ENCODE data around the gene MLANA. TPM values are rescaled to one million over a fixed set of nuclear protein-coding genes. Genes with fewer than 3 reads are reported as not detected.

MLANA gene
- total RNA-seq, 6 donors from 2014 or later: not detected

DNA sequence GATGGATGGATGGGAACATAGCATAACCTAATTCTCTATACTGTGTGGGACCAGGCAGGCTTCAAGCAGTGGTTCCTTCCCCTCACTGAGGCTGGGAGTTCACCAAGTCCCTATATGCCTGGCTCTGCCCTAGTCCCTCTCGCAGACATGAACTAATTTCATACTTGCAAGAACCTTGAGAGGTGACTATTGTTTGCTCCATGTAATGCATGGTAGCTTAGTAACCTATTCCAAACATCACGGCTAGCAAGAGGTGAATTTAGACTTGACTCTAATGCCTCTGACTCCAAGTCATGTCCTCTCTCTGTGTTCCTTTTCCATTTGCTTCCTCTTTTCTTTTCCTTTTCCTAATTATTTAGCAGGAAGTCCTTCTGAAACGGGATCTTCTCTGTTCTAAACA lies 31.9 kb upstream of the MLANA start:
- H3K4me3 ChIP-seq: no peak overlapping the region
- DNase-seq: no peak
- no peak overlapping the region for H3K27ac ChIP-seq
- no peaks in the 10 kb centered on the region for H3K27me3 ChIP-seq
- ATAC-seq (ENCODE audit: low FRiP score in 2 of 2): no peak
- 34 to 60% methylated on average over 3 of the region's 3 CpGs for WGBS, 2 donors
- no peaks in the 10 kb centered on the region for H3K9me3 ChIP-seq
- TF ChIP-seq EP300 (IDR thresholded peaks at IDR 0.05): no peak
- no peak for TF ChIP-seq POLR2A (IDR thresholded peaks at IDR 0.05)
- H3K4me1 ChIP-seq: no peaks in the 10 kb centered on the region
- no peaks in the 10 kb centered on the region for H3K36me3 ChIP-seq

DNA sequence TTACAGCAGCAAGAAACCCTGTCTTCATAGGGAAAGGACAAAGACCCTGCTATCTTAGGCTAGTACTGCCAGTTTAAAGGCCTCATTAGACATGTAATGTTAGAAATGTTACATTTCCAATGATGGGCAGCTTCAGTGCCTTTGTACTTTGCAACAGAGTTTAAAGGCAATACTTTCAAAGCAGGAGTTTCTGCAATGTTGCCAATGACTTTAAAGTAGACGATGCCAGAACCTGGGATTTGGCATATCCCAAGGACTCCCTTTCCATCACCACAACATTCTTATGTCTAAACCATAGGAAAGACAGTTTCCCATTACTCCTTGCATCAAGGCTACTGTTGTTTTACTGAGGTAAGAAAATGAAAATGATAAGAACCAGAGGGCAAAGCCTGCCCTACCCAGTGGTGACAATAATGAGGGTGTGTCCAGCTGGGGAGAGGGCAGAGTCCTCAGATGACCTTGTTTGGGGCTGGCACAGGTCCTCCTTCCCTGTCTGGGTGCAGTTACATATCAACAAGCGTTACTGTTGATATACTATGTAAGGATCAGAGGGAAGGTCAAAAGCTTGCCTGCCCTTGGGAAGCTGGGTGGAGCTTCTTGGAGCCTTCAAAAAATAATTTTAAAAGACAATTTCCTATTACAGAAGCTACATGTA lies 27.5 kb upstream of the MLANA start:
- TF ChIP-seq POLR2A (IDR thresholded peaks at IDR 0.05) (no peak), EP300 (IDR thresholded peaks at IDR 0.05) (no peak), POLR2AphosphoS5 (IDR thresholded peaks at IDR 0.05) (no peak)
- TF ChIP-seq, protein P1, sequence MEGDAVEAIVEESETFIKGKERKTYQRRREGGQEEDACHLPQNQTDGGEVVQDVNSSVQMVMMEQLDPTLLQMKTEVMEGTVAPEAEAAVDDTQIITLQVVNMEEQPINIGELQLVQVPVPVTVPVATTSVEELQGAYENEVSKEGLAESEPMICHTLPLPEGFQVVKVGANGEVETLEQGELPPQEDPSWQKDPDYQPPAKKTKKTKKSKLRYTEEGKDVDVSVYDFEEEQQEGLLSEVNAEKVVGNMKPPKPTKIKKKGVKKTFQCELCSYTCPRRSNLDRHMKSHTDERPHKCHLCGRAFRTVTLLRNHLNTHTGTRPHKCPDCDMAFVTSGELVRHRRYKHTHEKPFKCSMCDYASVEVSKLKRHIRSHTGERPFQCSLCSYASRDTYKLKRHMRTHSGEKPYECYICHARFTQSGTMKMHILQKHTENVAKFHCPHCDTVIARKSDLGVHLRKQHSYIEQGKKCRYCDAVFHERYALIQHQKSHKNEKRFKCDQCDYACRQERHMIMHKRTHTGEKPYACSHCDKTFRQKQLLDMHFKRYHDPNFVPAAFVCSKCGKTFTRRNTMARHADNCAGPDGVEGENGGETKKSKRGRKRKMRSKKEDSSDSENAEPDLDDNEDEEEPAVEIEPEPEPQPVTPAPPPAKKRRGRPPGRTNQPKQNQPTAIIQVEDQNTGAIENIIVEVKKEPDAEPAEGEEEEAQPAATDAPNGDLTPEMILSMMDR (IDR thresholded peaks at IDR 0.05): no peak
- Histone ChIP-seq H3K36me3 (no peaks in the 10 kb centered on the region), H3K27me3 (no peaks in the 10 kb centered on the region), H3K9me3 (no peaks in the 10 kb centered on the region), H3K27ac (no peak overlapping the region), H3K4me1 (no peaks in the 10 kb centered on the region), H3K4me3 (no peak overlapping the region)
- ATAC-seq (ENCODE audit: low FRiP score in 2 of 2): no peak
- WGBS, 2 donors: 58 to 77% methylated on average over 2 of the region's 2 CpGs
- DNase-seq: no peak

- ATAC-seq (ENCODE audit: low FRiP score in 2 of 2) (no peak), DNase-seq (no peak)
- H3K9me3 ChIP-seq: no peaks in the 10 kb centered on the region
- no peak for TF ChIP-seq EP300 (IDR thresholded peaks at IDR 0.05)
- TF ChIP-seq POLR2A (IDR thresholded peaks at IDR 0.05): no peak
- TF ChIP-seq, protein P1 (IDR thresholded peaks at IDR 0.05): no peak
- no peak for TF ChIP-seq POLR2AphosphoS5 (IDR thresholded peaks at IDR 0.05)
- no peaks in the 10 kb centered on the region for H3K27me3 ChIP-seq
- H3K36me3 ChIP-seq: no peaks in the 10 kb centered on the region
- WGBS, 2 donors: 82 to 83% methylated on average over 4 of the region's 4 CpGs
- H3K27ac ChIP-seq: no peak overlapping the region
- H3K4me1 ChIP-seq: no peaks in the 10 kb centered on the region
- H3K4me3 ChIP-seq: no peak overlapping the region
Observed at GRCh38 chr9:5864446-5864845, 26.2 kb upstream of the MLANA start.

GRCh38 chr9:5866272-5866671 lies 24.4 kb upstream of the MLANA start:
- WGBS, 2 donors: 67 to 71% methylated on average over 2 of the region's 2 CpGs
- H3K27me3 ChIP-seq: no peaks in the 10 kb centered on the region
- TF ChIP-seq EP300 (IDR thresholded peaks at IDR 0.05): no peak
- TF ChIP-seq, protein P1 (IDR thresholded peaks at IDR 0.05): no peak
- no peak for TF ChIP-seq POLR2A (IDR thresholded peaks at IDR 0.05)
- no peak for TF ChIP-seq POLR2AphosphoS5 (IDR thresholded peaks at IDR 0.05)
- H3K9me3 ChIP-seq: no peaks in the 10 kb centered on the region
- H3K27ac ChIP-seq: no peak overlapping the region
- DNase-seq (no peak), ATAC-seq (ENCODE audit: low FRiP score in 2 of 2) (no peak)
- H3K36me3 ChIP-seq: no peaks in the 10 kb centered on the region
- H3K4me3 ChIP-seq: no peak overlapping the region
- no peaks in the 10 kb centered on the region for H3K4me1 ChIP-seq

GRCh38 chr9:5866685-5867084 lies 24.0 kb upstream of the MLANA start:
- H3K4me1 ChIP-seq: no peaks in the 10 kb centered on the region
- no peak overlapping the region for H3K4me3 ChIP-seq
- no peaks in the 10 kb centered on the region for H3K27me3 ChIP-seq
- TF ChIP-seq, protein P1 (IDR thresholded peaks at IDR 0.05): no peak
- TF ChIP-seq EP300 (IDR thresholded peaks at IDR 0.05) (no peak), POLR2AphosphoS5 (IDR thresholded peaks at IDR 0.05) (no peak)
- 79 to 83% methylated on average over 3 of the region's 3 CpGs for WGBS, 2 donors
- ATAC-seq (ENCODE audit: low FRiP score in 2 of 2) (no peak), DNase-seq (no peak)
- H3K36me3 ChIP-seq: no peaks in the 10 kb centered on the region
- H3K9me3 ChIP-seq: no peaks in the 10 kb centered on the region
- H3K27ac ChIP-seq: no peak overlapping the region

All from upper lobe of left lung (tissue), 6 donors.